Neural cell (in vitro differentiated cells): ENCODE data around the gene COL18A1. TPM values are rescaled to one million over a fixed set of nuclear protein-coding genes. Genes with fewer than 3 reads are reported as not detected.

ENCODE experiments used
- H2AFZ ChIP-seq: fragments of 200-600, 300-800 bp; sonication (generic), shearing (Covaris generic); 2 replicates; pipeline ENCODE4 v1.6.0; 2014; ENCODE audit warnings: low read depth, mild to moderate bottlenecking, antibody characterized with exemption, low read length, moderate library complexity
- H3F3A ChIP-seq: fragments of 200-600 bp; shearing (Covaris generic); 2 replicates; pipeline ENCODE4 v1.6.1; 2016; ENCODE audit warnings: mild to moderate bottlenecking, moderate library complexity, mixed read lengths, antibody characterized with exemption, low read length; ENCODE audit not compliant: insufficient read depth, poor library complexity, severe bottlenecking
- H3K27ac ChIP-seq: fragments of 200-600, 300-800 bp; sonication (generic), shearing (Covaris generic); 2 replicates; pipeline ENCODE4 v1.5.1; 2014; ENCODE audit warnings: mild to moderate bottlenecking, low read length, moderate library complexity
- H3K27me3 ChIP-seq: fragments of 300-800, 200-600 bp; sonication (generic), shearing (Covaris generic); 2 replicates; pipeline ENCODE4 v1.6.0; 2014; ENCODE audit warnings: mild to moderate bottlenecking, low read depth, low read length, moderate library complexity; ENCODE audit not compliant: insufficient read depth
- H3K36me3 ChIP-seq: fragments of 300-800, 200-600 bp; sonication (generic), shearing (Covaris generic); 2 replicates; pipeline ENCODE4 v1.5.1; 2014; ENCODE audit warnings: mild to moderate bottlenecking, antibody characterized with exemption, low read length, moderate library complexity; ENCODE audit not compliant: insufficient read depth
- H3K4me2 ChIP-seq: fragments of 300-800, 200-600 bp; sonication (generic), shearing (Covaris generic); 2 replicates; pipeline ENCODE4 v1.6.0; 2014; ENCODE audit warnings: mild to moderate bottlenecking, low read length
- H3K4me3 ChIP-seq: fragments of 300-800, 200-600 bp; sonication (generic), shearing (Covaris generic); 2 replicates; pipeline ENCODE4 v1.5.1; 2014; ENCODE audit warnings: mild to moderate bottlenecking, low read length, moderate library complexity
- H3K79me2 ChIP-seq: fragments of 200-600 bp; shearing (Covaris generic); replicated peaks from 2 replicates; pipeline ENCODE4 v1.6.0; 2014; ENCODE audit warnings: mild to moderate bottlenecking, low read length, moderate library complexity; ENCODE audit not compliant: insufficient read depth
- H3K9ac ChIP-seq: fragments of 300-800, 200-600 bp; sonication (generic), shearing (Covaris generic); 2 replicates; pipeline ENCODE4 v1.6.1; 2016; ENCODE audit warnings: mild to moderate bottlenecking, low read length, mixed read lengths
- H3K9me2 ChIP-seq: fragments of 200-600 bp; shearing (Covaris generic); 2 replicates; pipeline ENCODE4 v1.6.1; 2016; ENCODE audit warnings: mild to moderate bottlenecking, low read length, mixed read lengths; ENCODE audit not compliant: insufficient read depth
- H3K9me3 ChIP-seq: fragments of 200-600, 300-800 bp; sonication (generic), shearing (Covaris generic); 2 replicates; pipeline ENCODE4 v1.6.1; 2016; ENCODE audit warnings: mild to moderate bottlenecking, mixed run types, low read length, moderate library complexity, mixed read lengths
- H4K20me1 ChIP-seq: fragments of 200-600 bp; shearing (Covaris generic); 2 replicates; pipeline ENCODE4 v1.6.1; 2016; ENCODE audit warnings: mild to moderate bottlenecking, mixed run types; ENCODE audit not compliant: insufficient read depth
- CTCF ChIP-seq: fragments of 450-650 bp; IDR thresholded peaks from 2 replicates; pipeline ENCODE4 v1.5.1; 2014; ENCODE audit warnings: antibody characterized with exemption, mild to moderate bottlenecking, moderate library complexity; ENCODE audit not compliant: poor library complexity, severe bottlenecking
- EP300 ChIP-seq: fragments of 450-650 bp; conservative IDR thresholded peaks from 2 replicates; pipeline ENCODE4 v1.6.1; 2014; ENCODE audit warnings: antibody characterized with exemption, mild to moderate bottlenecking, moderate library complexity; ENCODE audit not compliant: poor library complexity, severe bottlenecking
- EZH2 ChIP-seq: fragments of 200-600, 300-800 bp; shearing (Covaris generic), sonication (generic); IDR thresholded peaks from 2 replicates; pipeline ENCODE4 v1.6.1; 2014; ENCODE audit warnings: antibody characterized with exemption, low read length, borderline replicate concordance, mild to moderate bottlenecking; ENCODE audit not compliant: insufficient read depth, poor library complexity, severe bottlenecking
- MXI1 ChIP-seq: fragments of 450-650 bp; conservative IDR thresholded peaks from 2 replicates; pipeline ENCODE4 v1.6.1; 2014; ENCODE audit warnings: antibody characterized with exemption, mild to moderate bottlenecking; ENCODE audit not compliant: poor library complexity, severe bottlenecking
- POLR2AphosphoS5 ChIP-seq: IDR thresholded peaks from 2 replicates; pipeline ENCODE4 v1.6.1; 2012
- RAD21 ChIP-seq: fragments of 450-650 bp; conservative IDR thresholded peaks from 2 replicates; pipeline ENCODE4 v1.6.1; 2014; ENCODE audit warnings: antibody characterized with exemption, mild to moderate bottlenecking, moderate library complexity
- REST ChIP-seq: IDR thresholded peaks from 2 replicates; pipeline ENCODE4 v1.6.1; 2012; ENCODE audit warnings: borderline replicate concordance
- SMC3 ChIP-seq: fragments of 450-650 bp; conservative IDR thresholded peaks from 2 replicates; pipeline ENCODE4 v1.6.1; 2014; ENCODE audit warnings: antibody characterized with exemption, mild to moderate bottlenecking, moderate library complexity; ENCODE audit not compliant: poor library complexity
- TAF1 ChIP-seq: IDR thresholded peaks from 2 replicates; pipeline ENCODE4 v1.6.1; 2012; ENCODE audit warnings: low read depth
- polyA plus RNA-seq: library from polyadenylated mRNA; depleted of rRNA; stranded (reverse); fragments of >200 nt; gene quantifications from 2 replicates; pipeline ENCODE4 v1.2.3, GENCODE V29; 2014

Gene COL18A1
- polyA plus RNA-seq, 1 donor from 2014 or later: 2.5 TPM

GRCh38 chr21:45491623-45492022 is 86.7 kb downstream of the COL18A1 start:
- Histone ChIP-seq H4K20me1 (no peaks in the 10 kb centered on the region), H3K79me2 (no peaks in the 10 kb centered on the region), H3K4me2 (no peak overlapping the region), H3K36me3 (no peaks in the 10 kb centered on the region), H3K27me3 (no peaks in the 10 kb centered on the region), H3K4me3 (no peak overlapping the region), H2AFZ (no peak overlapping the region), H3K9me2 (no peaks in the 10 kb centered on the region), H3F3A (no peaks in the 10 kb centered on the region), H3K9ac (no peak overlapping the region), H3K27ac (no peak overlapping the region), H3K9me3 (no peaks in the 10 kb centered on the region)
- no peak for TF ChIP-seq MXI1
- no peak for TF ChIP-seq REST
- TF ChIP-seq TAF1: no peak
- no peak for TF ChIP-seq POLR2AphosphoS5
- TF ChIP-seq RAD21: no peak
- no peak for TF ChIP-seq EZH2
- no peak for TF ChIP-seq SMC3
- TF ChIP-seq CTCF: no peak
- no peak for TF ChIP-seq EP300

GRCh38 chr21:45492765-45493164 is 87.8 kb downstream of the COL18A1 start:
- H3K36me3 ChIP-seq: no peaks in the 10 kb centered on the region

More at GRCh38 chr21:45492765-45493164, 87.8 kb downstream of the COL18A1 start:
- no peaks in the 10 kb centered on the region for H4K20me1 ChIP-seq
- no peaks in the 10 kb centered on the region for H3K27me3 ChIP-seq
- no peaks in the 10 kb centered on the region for H3K9me2 ChIP-seq
- no peak overlapping the region for H3K4me3 ChIP-seq
- H3K27ac ChIP-seq: no peak overlapping the region
- H3F3A ChIP-seq: no peaks in the 10 kb centered on the region
- no peak overlapping the region for H3K9ac ChIP-seq
- TF ChIP-seq SMC3 (no peak), RAD21 (no peak), EZH2 (no peak), MXI1 (no peak), REST (no peak), TAF1 (no peak), CTCF (no peak)
- H3K4me2 ChIP-seq: no peak overlapping the region
- no peaks in the 10 kb centered on the region for H3K9me3 ChIP-seq
- no peaks in the 10 kb centered on the region for H3K79me2 ChIP-seq
- no peak overlapping the region for H2AFZ ChIP-seq
